Measurements from ENCODE around the gene CTXND2. TPM values are rescaled to one million over a fixed set of nuclear protein-coding genes. Genes with fewer than 3 reads are reported as not detected.

The CTXND2 gene
- polyA plus RNA-seq, 3 donors, result 0.12 to 0.21 TPM; not detected in 1

GRCh38 chr1:150955280-150955679 lies 68.3 kb downstream of the CTXND2 start:
- no peak for DNase-seq (ENCODE audit: low read depth in 3 of 3, low spot score in 2 of 3)

GRCh38 chr1:150957666-150958065 lies 70.7 kb downstream of the CTXND2 start:
- DNase-seq (ENCODE audit: low read depth in 3 of 3, low spot score in 2 of 3), result no peak

GRCh38 chr1:150960646-150961045 lies 73.7 kb downstream of the CTXND2 start:
- DNase-seq (ENCODE audit: low read depth in 3 of 3, low spot score in 2 of 3), result no peak

- no peak for DNase-seq (ENCODE audit: low read depth in 3 of 3, low spot score in 2 of 3)
Measured at GRCh38 chr1:150961756-150962155, 74.8 kb downstream of the CTXND2 start.

Other genes starting within 250 kb of the CTXND2 start
- gene GOLPH3L, start 190.0 kb upstream of the CTXND2 start, polyA plus RNA-seq (ENCODE audit: insufficient read length in 3 of 3), result 10 to 100 TPM; 40.5 to 45.0 (median 44.6) TPM
- gene HORMAD1, start 166.2 kb upstream of the CTXND2 start, polyA plus RNA-seq (ENCODE audit: insufficient read length in 3 of 3), result not detected
- 10 to 100 TPM; 12.0 to 14.3 (median 14.0) TPM for gene CTSS, start 121.4 kb upstream of the CTXND2 start, polyA plus RNA-seq (ENCODE audit: insufficient read length in 3 of 3)
- 10 to 100 TPM; 15.7 to 29.3 (median 26.8) TPM for gene CTSK, start 78.9 kb upstream of the CTXND2 start, polyA plus RNA-seq (ENCODE audit: insufficient read length in 3 of 3)
- 10 to 100 TPM; 54.9 to 56.9 (median 56.6) TPM for gene ARNT, start 10.5 kb upstream of the CTXND2 start, polyA plus RNA-seq (ENCODE audit: insufficient read length in 3 of 3)
- 10 to 100 TPM; 77.4 to 90.5 (median 84.1) TPM for gene SETDB1, start 39.2 kb downstream of the CTXND2 start, polyA plus RNA-seq (ENCODE audit: insufficient read length in 3 of 3)
- 100 to 1,000 TPM; 297 to 304 (median 298) TPM for gene CERS2, start 87.7 kb downstream of the CTXND2 start, polyA plus RNA-seq (ENCODE audit: insufficient read length in 3 of 3)
- gene ANXA9, start 95.2 kb downstream of the CTXND2 start, polyA plus RNA-seq (ENCODE audit: insufficient read length in 3 of 3), result 10 to 100 TPM; 12.4 to 16.7 (median 15.3) TPM
- gene MINDY1, start 119.8 kb downstream of the CTXND2 start, polyA plus RNA-seq (ENCODE audit: insufficient read length in 3 of 3), result 10 to 100 TPM; 38.4 to 41.3 (median 39.3) TPM
- 10 to 100 TPM; 49.1 to 51.8 (median 50.2) TPM for gene PRUNE1, start 121.3 kb downstream of the CTXND2 start, polyA plus RNA-seq (ENCODE audit: insufficient read length in 3 of 3)
- gene BNIPL, start 149.4 kb downstream of the CTXND2 start, polyA plus RNA-seq (ENCODE audit: insufficient read length in 3 of 3), result 1 to 10 TPM; 1.0 to 2.5 (median 1.7) TPM
- 10 to 100 TPM; 11.1 to 11.5 (median 11.3) TPM for gene C1orf56, start 160.6 kb downstream of the CTXND2 start, polyA plus RNA-seq (ENCODE audit: insufficient read length in 3 of 3)
- gene CDC42SE1, start 172.5 kb downstream of the CTXND2 start, polyA plus RNA-seq (ENCODE audit: insufficient read length in 3 of 3), result 10 to 100 TPM; 73.6 to 76.2 (median 73.8) TPM
- gene MLLT11, start 173.3 kb downstream of the CTXND2 start, polyA plus RNA-seq (ENCODE audit: insufficient read length in 3 of 3), result 10 to 100 TPM; 23.5 to 25.4 (median 25.1) TPM
- gene GABPB2, start 183.6 kb downstream of the CTXND2 start, polyA plus RNA-seq (ENCODE audit: insufficient read length in 3 of 3), result 10 to 100 TPM; 10.2 to 11.0 (median 10.7) TPM

Data from right renal cortex interstitium (tissue), 3 donors.